ENCODE results near the gene TVP23C. TPM values are rescaled to one million over a fixed set of nuclear protein-coding genes. Genes with fewer than 3 reads are reported as not detected.

TVP23C gene
- total RNA-seq, 2 experiments from 2014 or later = 18.6 to 18.9 TPM

DNA sequence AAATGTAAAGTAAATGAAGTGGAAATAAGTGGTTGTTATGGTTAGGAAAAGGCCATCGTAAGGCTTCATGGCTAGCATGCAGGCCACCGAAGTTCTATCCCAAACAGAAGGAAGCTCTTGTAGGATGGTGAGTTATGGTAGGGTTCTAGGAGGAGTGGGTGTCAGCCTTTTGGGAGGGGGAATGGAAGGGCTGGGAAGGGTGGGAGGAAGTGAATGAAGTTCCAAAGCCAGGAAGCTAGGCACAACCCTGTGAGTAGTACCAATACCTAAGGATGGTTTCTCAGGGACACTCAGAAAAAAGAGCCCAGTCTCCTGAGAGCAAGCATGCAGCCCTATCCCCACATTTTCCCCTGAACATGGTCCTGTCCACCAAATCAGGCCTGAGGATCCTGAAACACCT, 59.6 kb downstream of the TVP23C start:
- no peak overlapping the region for H3K4me3 Mint-ChIP-seq
- H3K4me1 Mint-ChIP-seq (ENCODE audit: low read depth) = peaks cover 9% of the 10 kb centered on the region
- ATAC-seq = no peak
- no peak overlapping the region for H3K27ac Mint-ChIP-seq
- no peaks in the 10 kb centered on the region for H3K27me3 Mint-ChIP-seq (ENCODE audit: low read depth)
- no peaks in the 10 kb centered on the region for H3K9me3 Mint-ChIP-seq (ENCODE audit: insufficient read depth)
- peaks cover 29% of the 10 kb centered on the region for H3K36me3 Mint-ChIP-seq (ENCODE audit: low read depth)
- DNase-seq = no peak
- ChIA-PET CTCF (interaction anchor here (1.2 to 3.5 kb wide), 14 partner anchors 9 to 267 kb away, joined by 3 to 33 read pairs (median 5); no protein-coding TSS in a partner anchor), POLR2A (no interaction called here)

DNA sequence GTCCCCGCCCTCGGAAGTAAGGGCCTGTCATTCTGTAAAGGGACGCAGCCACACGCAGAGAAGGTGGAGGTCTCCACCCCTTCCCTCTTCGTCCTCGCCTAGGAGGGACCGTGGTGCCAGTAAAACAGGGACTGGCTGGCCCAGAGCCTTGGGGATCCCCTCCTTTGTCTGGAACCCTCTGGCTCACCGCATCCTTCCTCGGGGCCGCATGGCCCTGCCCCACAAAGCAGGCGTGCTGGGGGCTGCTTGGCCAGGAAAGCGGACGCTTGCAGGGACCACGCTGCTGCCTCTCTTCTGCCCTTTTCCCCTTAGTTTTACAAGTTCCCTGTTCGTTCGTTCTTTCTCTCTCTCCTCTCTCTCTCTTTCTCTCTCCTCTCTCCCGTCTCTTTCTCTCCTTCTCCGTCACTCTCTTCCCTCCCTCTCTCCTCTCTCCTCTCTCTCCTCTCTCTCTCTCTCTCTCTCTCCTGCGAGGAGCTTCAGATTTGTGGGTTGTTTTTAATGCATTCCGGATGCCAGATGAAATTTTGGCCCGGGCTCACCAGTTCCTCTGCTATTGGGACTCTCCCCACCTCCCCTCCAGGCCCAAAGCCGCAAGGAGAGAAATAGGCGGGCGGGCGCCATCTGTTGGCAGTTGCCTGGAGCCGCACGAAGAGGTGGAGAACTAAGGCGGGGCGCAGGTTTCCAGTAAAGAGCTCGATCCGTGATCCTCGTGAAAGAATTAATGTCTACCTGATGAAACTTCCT, 60.7 kb downstream of the TVP23C start:
- DNase-seq = peak; percentile 79
- Mint-ChIP-seq H3K27me3 (ENCODE audit: low read depth) (no peaks in the 10 kb centered on the region), H3K4me1 (ENCODE audit: low read depth) (peaks cover 9% of the 10 kb centered on the region), H3K4me3 (no peak overlapping the region), H3K27ac (no peak overlapping the region), H3K36me3 (ENCODE audit: low read depth) (peaks cover 33% of the 10 kb centered on the region), H3K9me3 (ENCODE audit: insufficient read depth) (no peaks in the 10 kb centered on the region)
- ChIA-PET POLR2A (no interaction called here), CTCF (interaction anchor here (0.6 to 3.5 kb wide), 30 partner anchors 8 to 1202 kb away, joined by 3 to 33 read pairs (median 3); partner anchors contain the start of gene HS3ST3B1)
- ATAC-seq = peak; percentile 91

DNA sequence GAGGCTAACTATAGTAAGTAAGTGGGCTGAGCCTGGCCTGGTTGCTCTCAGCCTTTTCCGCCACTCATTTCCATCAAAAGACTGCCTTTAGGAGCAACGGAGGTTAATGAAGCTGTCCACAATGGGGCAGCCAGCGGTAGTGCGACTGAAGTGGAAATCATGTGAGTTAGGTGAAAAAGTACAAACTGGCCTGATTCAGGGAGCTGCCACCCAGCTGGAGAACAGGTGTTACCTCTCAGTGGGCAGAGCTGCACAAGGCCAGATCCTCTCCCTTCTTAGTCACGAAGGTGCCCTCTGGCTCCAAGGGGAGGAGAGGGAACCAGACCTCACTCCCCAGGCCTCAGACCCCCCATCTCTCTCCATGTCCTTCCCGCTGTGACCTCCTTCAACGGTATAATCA, 61.5 kb downstream of the TVP23C start:
- ChIA-PET CTCF (interaction anchor here (0.7 to 3.5 kb wide), 5 partner anchors 13 to 245 kb away, joined by 3 to 20 read pairs (median 6); no protein-coding TSS in a partner anchor), POLR2A (no interaction called here)
- ATAC-seq = no peak
- peaks cover 36% of the 10 kb centered on the region for H3K36me3 Mint-ChIP-seq (ENCODE audit: low read depth)
- no peaks in the 10 kb centered on the region for H3K27me3 Mint-ChIP-seq (ENCODE audit: low read depth)
- H3K4me3 Mint-ChIP-seq = no peak overlapping the region
- peaks cover 9% of the 10 kb centered on the region for H3K4me1 Mint-ChIP-seq (ENCODE audit: low read depth)
- H3K9me3 Mint-ChIP-seq (ENCODE audit: insufficient read depth) = no peaks in the 10 kb centered on the region
- no peak overlapping the region for H3K27ac Mint-ChIP-seq
- no peak for DNase-seq

DNA sequence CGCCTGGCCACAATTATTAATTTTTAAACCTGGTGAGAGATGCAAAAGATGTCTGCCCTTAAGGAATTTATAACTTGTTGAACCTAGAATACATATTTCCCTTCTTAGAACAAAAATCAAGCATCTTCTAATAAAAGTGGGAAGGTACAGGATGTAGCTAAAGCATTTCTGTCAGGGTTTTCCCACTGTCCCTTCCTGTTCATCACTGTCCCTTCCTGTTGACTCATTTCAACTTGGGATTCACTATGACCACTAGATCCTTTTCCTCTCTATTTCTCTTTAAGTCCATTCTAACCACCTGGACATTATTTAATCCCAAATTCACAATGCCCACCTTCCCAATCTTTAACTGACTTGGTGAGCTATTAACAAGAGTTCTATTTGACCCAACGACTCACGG, 62.0 kb downstream of the TVP23C start:
- POLR2A ChIA-PET = no interaction called here
- H3K36me3 Mint-ChIP-seq (ENCODE audit: low read depth) = peaks cover 31% of the 10 kb centered on the region
- no peak for DNase-seq
- H3K27ac Mint-ChIP-seq = no peak overlapping the region
- ATAC-seq = no peak
- peaks cover 9% of the 10 kb centered on the region for H3K4me1 Mint-ChIP-seq (ENCODE audit: low read depth)
- H3K9me3 Mint-ChIP-seq (ENCODE audit: insufficient read depth) = no peaks in the 10 kb centered on the region
- no peak overlapping the region for H3K4me3 Mint-ChIP-seq
- CTCF ChIA-PET = interaction anchor here (0.7 to 3.5 kb wide), 4 partner anchors 12 to 245 kb away, joined by 3 to 14 read pairs (median 5); no protein-coding TSS in a partner anchor
- no peaks in the 10 kb centered on the region for H3K27me3 Mint-ChIP-seq (ENCODE audit: low read depth)

GRCh38 chr17:15498107-15498506, 65.2 kb downstream of the TVP23C start:
- H3K4me1 Mint-ChIP-seq (ENCODE audit: low read depth) = peaks cover 8% of the 10 kb centered on the region
- no peaks in the 10 kb centered on the region for H3K27me3 Mint-ChIP-seq (ENCODE audit: low read depth)
- peaks cover 36% of the 10 kb centered on the region for H3K36me3 Mint-ChIP-seq (ENCODE audit: low read depth)
- ChIA-PET POLR2A (no interaction called here), CTCF (no interaction called here)
- no peaks in the 10 kb centered on the region for H3K9me3 Mint-ChIP-seq (ENCODE audit: insufficient read depth)
- H3K4me3 Mint-ChIP-seq = no peak overlapping the region
- no peak overlapping the region for H3K27ac Mint-ChIP-seq
- ATAC-seq = peak; percentile 42
- no peak for DNase-seq

GRCh38 chr17:15496735-15497670, 66.3 kb downstream of the TVP23C start:
- DNase-seq (no peak), ATAC-seq (no peak)
- CTCF ChIA-PET = no interaction called here
- POLR2A ChIA-PET = no interaction called here
- H3K27ac Mint-ChIP-seq = no peak overlapping the region
- no peaks in the 10 kb centered on the region for H3K27me3 Mint-ChIP-seq (ENCODE audit: low read depth)
- no peak overlapping the region for H3K4me3 Mint-ChIP-seq
- H3K4me1 Mint-ChIP-seq (ENCODE audit: low read depth) = no peaks in the 10 kb centered on the region
- H3K9me3 Mint-ChIP-seq (ENCODE audit: insufficient read depth) = no peaks in the 10 kb centered on the region
- H3K36me3 Mint-ChIP-seq (ENCODE audit: low read depth) = peaks cover 34% of the 10 kb centered on the region

- DNase-seq (no peak), ATAC-seq (no peak)
- Mint-ChIP-seq H3K4me3 (no peak overlapping the region), H3K27me3 (ENCODE audit: low read depth) (no peaks in the 10 kb centered on the region), H3K4me1 (ENCODE audit: low read depth) (peaks cover 9% of the 10 kb centered on the region), H3K27ac (no peak overlapping the region), H3K36me3 (ENCODE audit: low read depth) (peaks cover 26% of the 10 kb centered on the region), H3K9me3 (ENCODE audit: insufficient read depth) (no peaks in the 10 kb centered on the region)
- POLR2A ChIA-PET = no interaction called here
- CTCF ChIA-PET = interaction anchor here (1.2 to 1.5 kb wide), 2 partner anchors 9 to 237 kb away, joined by 4 to 12 read pairs; no protein-coding TSS in a partner anchor
Observed at GRCh38 chr17:15494821-15495220, 68.5 kb downstream of the TVP23C start.

- Mint-ChIP-seq H3K4me3 (no peak overlapping the region), H3K9me3 (ENCODE audit: insufficient read depth) (no peaks in the 10 kb centered on the region), H3K4me1 (ENCODE audit: low read depth) (peaks cover 9% of the 10 kb centered on the region), H3K36me3 (ENCODE audit: low read depth) (peaks cover 26% of the 10 kb centered on the region), H3K27me3 (ENCODE audit: low read depth) (no peaks in the 10 kb centered on the region), H3K27ac (no peak overlapping the region)
- CTCF ChIA-PET = interaction anchor here (1.2 to 1.5 kb wide), 2 partner anchors 10 to 235 kb away, joined by 4 to 12 read pairs; no protein-coding TSS in a partner anchor
- no peak for DNase-seq
- POLR2A ChIA-PET = no interaction called here
- no peak for ATAC-seq
Observed at GRCh38 chr17:15493693-15494035, 69.6 kb downstream of the TVP23C start.

GRCh38 chr17:15492791-15493692, 70.2 kb downstream of the TVP23C start:
- DNase-seq = no peak
- Mint-ChIP-seq H3K36me3 (ENCODE audit: low read depth) (peaks cover 19% of the 10 kb centered on the region), H3K27me3 (ENCODE audit: low read depth) (no peaks in the 10 kb centered on the region), H3K27ac (no peak overlapping the region), H3K4me1 (ENCODE audit: low read depth) (peaks cover 9% of the 10 kb centered on the region), H3K4me3 (no peak overlapping the region), H3K9me3 (ENCODE audit: insufficient read depth) (no peaks in the 10 kb centered on the region)
- no peak for ATAC-seq
- POLR2A ChIA-PET = no interaction called here
- CTCF ChIA-PET = no interaction called here

- ChIA-PET CTCF (no interaction called here), POLR2A (no interaction called here)
- peaks cover 14% of the 10 kb centered on the region for H3K36me3 Mint-ChIP-seq (ENCODE audit: low read depth)
Observed at GRCh38 chr17:15492186-15492585, 71.1 kb downstream of the TVP23C start.

DNA sequence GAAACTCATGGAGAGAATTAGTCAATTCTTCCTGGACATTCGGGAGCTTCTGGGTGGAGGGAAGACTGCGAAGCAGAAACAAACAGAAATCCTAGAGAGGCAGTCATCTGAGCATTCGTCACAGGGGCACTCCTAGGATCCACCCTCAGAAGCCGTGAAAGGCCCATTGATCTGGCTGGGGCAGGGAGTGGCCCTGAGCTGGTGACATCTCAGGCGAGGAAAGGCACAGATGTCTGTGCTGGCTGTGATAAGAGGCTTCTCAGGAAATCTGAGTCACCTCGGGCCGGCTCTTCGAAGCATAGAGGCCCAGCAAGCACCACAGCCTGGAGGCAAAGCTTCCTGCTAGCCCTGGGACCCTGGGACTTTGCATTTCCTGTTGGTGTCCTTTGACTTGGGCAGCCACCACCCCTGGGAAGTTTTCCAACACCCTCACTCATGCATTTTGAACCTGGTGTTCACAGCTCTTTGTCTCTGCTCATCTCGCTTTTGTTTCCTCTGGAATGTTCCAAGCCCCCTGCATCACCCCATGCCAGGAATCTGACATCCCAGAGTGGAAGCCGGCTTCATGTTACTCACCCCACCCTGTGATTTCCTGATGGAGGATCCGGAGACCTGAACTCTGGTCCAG, 72.5 kb downstream of the TVP23C start:
- no peak for ATAC-seq
- no peaks in the 10 kb centered on the region for H3K27me3 Mint-ChIP-seq (ENCODE audit: low read depth)
- POLR2A ChIA-PET = no interaction called here
- no peak overlapping the region for H3K4me3 Mint-ChIP-seq
- DNase-seq = no peak
- no peak overlapping the region for H3K27ac Mint-ChIP-seq
- H3K9me3 Mint-ChIP-seq (ENCODE audit: insufficient read depth) = no peaks in the 10 kb centered on the region
- peaks cover 9% of the 10 kb centered on the region for H3K4me1 Mint-ChIP-seq (ENCODE audit: low read depth)
- CTCF ChIA-PET = interaction anchor here (0.7 to 1.4 kb wide), 2 partner anchors 12 to 54 kb away, joined by 3 to 4 read pairs; no protein-coding TSS in a partner anchor
- peaks cover 9% of the 10 kb centered on the region for H3K36me3 Mint-ChIP-seq (ENCODE audit: low read depth)

More at GRCh38 chr17:15492186-15492585, 71.1 kb downstream of the TVP23C start:
- Mint-ChIP-seq H3K4me3 (no peak overlapping the region), H3K27me3 (ENCODE audit: low read depth) (no peaks in the 10 kb centered on the region), H3K9me3 (ENCODE audit: insufficient read depth) (no peaks in the 10 kb centered on the region), H3K27ac (no peak overlapping the region), H3K4me1 (ENCODE audit: low read depth) (peaks cover 9% of the 10 kb centered on the region)
- DNase-seq = no peak
- ATAC-seq = no peak
